HG03139 (cell line): Measurements from ENCODE around the gene AGAP5.
"Not testable (repeated sequence)": the region's sequence is repeated elsewhere in the genome, so short reads cannot be mapped to it uniquely, and the experiment has no call there.

Experiments
- ATAC-seq: cut with Tn5 transposase; IDR thresholded peaks from one replicate; pipeline ENCODE4 v1.9.1; 2021; ENCODE audit not compliant: unreplicated experiment

AGAP5 gene

DNA sequence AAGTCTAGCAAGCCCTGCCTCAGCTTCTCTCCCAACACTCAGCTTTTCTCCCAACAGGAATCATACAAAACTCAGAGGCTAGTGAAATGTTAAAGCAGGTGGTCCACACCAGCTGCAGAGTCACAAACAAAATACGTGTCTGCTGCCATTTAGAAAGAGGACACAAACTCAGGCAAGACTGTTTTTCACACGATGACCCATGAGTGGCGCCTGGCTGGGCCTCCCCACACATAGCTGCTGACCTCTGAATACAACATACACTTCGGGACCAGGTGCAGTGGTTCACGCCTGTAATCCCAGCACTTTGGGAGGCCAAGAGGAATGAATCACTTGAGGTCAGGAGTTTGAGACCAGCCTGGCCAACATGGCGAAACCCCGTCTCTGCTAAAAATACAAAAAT, 35.2 kb downstream of the AGAP5 start:
- not testable (repeated sequence) for ATAC-seq

- ATAC-seq = no peak
Observed at GRCh38 chr10:73655990-73656298, 42.0 kb downstream of the AGAP5 start, which contains the start of gene SYNPO2L. SYNPO2L (minus strand) TSS chr10:73656029; CDS start chr10:73655922, 107 bp downstream.

DNA sequence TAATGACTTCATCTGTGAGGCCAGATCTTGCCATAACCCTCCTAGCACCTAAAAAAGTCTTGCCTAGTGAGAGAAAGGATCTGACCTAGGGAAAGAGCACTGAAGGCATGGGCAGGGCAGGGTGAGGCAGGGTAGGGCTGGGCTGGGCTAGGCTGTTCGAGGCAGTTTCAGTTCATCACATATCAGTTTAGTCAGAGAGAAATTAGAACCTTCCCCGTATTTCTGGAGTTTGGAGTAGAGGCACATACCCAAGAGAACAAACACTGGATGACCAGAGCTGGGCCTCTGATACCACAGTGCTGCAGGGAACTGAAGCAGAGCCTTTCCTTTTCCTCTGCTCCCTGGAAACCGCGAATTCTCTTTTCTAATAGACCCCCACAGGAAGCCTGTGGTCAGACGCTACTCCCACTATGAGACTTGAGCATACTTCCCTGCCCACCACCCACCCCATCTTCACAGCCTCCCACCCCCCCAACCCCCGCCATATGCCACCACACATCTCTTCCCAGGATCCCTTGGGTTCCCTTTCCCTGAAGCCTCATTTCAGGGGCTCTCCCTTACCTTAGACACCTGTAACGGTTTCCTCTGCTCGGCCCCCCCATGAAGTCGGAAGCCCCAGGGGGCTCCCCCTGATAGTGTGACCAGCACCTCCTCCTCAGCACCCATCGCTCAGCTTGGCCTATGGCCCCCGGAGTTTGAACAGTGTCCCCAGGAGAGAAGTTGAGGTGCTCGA, 42.5 kb downstream of the AGAP5 start:
- no peak for ATAC-seq

DNA sequence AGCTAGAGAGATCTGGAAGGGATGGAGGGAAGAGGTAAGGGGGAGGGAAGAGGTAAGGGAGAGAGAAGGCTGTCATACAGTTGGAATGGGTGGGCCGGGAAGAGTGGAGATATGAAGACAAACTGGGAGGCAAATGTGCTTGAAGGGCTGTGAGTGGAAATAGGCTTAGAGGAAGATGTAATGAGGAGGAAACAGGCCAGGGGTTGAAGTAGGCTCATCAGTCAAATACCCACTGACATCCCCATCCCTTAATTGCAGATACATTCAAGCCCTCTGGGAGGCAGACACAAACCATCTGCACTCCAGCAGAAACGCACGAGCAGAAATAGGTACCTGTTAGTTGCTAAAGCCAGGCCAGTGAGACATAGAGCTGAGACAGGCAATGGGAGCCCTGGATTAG, 44.2 kb downstream of the AGAP5 start:
- ATAC-seq = no peak

DNA sequence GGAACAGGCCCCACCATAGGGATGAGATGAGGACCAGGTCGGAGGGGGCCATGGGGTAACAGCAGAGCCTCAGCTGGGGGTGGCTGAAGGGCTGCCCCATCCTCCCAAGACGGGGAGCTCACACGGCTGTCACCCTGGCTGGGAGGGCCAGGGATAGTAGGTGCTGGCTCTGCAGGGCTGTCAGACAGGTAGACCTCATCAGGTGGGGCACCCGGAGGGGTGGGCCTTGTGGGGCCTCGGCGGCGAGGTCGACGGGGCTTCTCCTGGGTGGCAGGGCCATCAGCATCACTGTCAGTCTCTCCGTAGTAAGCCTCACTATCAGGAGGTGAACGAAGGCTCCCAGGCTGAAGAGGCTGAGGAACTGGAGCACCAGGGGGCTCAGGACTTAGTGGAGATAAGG, 44.7 kb downstream of the AGAP5 start:
- ATAC-seq = no peak

- ATAC-seq = peak; percentile 46
Observed at GRCh38 chr10:73650537-73651331, 47.2 kb downstream of the AGAP5 start.

DNA sequence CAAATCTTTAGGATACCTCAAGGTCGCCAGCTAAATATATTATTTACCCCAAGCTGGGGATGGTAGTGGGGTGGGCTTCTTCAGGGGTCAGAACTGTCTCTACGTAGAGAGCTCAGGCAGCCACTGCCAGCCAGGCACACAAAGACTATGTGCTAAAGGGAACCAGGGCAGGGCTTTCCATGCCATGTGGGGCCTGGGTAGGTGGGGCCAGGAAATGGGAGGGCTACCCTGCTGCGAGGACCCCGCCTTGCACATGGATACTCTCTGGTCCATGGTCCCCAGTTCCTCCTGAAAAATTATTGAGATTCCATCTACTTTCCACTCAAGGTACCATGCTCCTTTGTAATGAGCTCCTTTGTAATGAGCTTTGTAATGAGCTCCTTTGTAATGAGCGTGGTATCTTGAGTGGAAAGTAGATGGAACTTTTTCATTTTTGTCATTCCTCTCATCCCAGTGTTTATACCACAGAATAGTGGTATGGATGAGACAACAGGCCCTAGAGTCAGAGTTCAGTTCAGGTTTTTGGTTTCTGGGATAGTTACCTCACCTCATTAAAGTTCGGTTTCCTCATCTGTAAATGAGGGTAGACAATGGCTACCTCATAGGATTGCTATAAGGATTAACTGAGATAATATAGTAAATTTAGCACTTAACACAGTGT, 47.9 kb downstream of the AGAP5 start:
- no peak for ATAC-seq

GRCh38 chr10:73648975-73649829, 48.7 kb downstream of the AGAP5 start:
- ATAC-seq = no peak

- ATAC-seq = no peak
Observed at GRCh38 chr10:73647875-73648651, 49.8 kb downstream of the AGAP5 start.

- no peak for ATAC-seq
Observed at GRCh38 chr10:73647211-73647874, 50.6 kb downstream of the AGAP5 start.

- ATAC-seq = no peak
Observed at GRCh38 chr10:73646598-73647041, 51.3 kb downstream of the AGAP5 start.

GRCh38 chr10:73645251-73645650, 52.7 kb downstream of the AGAP5 start:
- ATAC-seq = no peak

- ATAC-seq = no peak
Observed at GRCh38 chr10:73644767-73645166, 53.1 kb downstream of the AGAP5 start.

- ATAC-seq = no peak
Observed at GRCh38 chr10:73644015-73644743, 53.7 kb downstream of the AGAP5 start.

DNA sequence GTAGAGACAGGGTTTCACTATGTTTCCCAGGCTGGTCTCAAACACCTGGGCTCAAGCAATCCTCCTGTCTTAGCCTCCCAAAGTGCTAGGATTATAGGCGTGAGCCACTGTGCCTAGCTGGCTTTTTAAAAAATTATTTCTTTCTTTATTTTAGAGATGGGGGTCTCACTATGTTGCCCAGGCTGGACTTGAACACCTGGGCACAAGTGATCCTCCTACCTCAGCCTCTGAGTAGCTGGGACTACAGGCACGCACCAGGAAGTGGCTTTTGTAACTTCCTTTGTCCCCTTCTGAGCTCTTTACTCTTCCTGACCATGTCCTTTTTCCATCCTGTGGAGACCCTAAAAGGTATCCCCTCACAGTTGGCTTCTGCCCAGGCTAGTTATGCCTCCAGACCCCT, 54.5 kb downstream of the AGAP5 start:
- no peak for ATAC-seq

GRCh38 chr10:73641328-73642060, 56.4 kb downstream of the AGAP5 start, which contains the start of gene MYOZ1:
MYOZ1 (minus strand) TSS chr10:73641474; CDS start chr10:73640017, 1,457 bp downstream.
- no peak for ATAC-seq

DNA sequence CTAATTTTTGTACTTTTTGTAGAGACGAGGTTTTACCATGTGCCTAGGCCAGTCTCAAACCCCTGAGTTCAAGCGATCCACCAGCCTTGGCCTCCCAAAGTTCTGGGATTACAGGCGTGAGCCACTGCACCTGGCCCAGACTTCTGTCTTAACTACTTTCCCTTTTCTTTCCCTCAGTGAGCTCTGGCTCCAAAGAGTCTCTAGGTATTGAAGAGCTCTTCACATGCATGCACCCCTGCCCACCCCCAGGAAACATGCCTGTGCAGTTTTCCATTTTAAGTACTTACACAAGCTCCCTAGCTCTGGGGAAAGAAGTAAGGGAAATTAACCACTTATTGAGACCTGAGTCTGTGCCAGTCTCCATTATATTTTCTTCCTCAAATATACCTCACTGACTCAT, 58.6 kb downstream of the AGAP5 start:
- ATAC-seq = no peak

DNA sequence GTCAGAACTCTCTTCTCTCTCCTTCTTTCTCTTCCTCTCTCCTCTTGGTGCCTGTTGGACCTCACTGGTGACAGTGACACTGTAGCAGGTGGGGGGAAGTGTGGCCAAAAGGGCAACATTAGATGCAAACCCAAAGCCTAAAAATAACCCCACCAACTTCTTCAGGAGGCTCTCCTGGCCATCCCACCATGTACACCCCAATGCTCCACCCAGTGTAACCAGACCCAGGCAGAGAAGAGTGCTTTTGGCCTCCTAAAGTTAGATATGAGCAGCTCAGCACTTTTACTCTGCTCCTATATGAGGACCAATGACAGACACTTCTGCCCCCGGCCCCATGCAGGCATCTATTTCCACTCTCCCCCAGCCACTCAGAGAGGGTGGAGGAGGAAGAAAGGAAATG, 62.1 kb downstream of the AGAP5 start:
- no peak for ATAC-seq
